HepG2 (cell line): Measurements from ENCODE around the gene HTR1D. TPM values are rescaled to one million over a fixed set of nuclear protein-coding genes. Genes with fewer than 3 reads are reported as not detected.
A peak's percentile ranks its signal among the peaks of the same experiment; 100 is the strongest.

ENCODE experiments used
- ASH2L ChIP-seq: fragments of 300-600, 200-600 bp; sonication (generic); IDR thresholded peaks from 2 replicates; pipeline ENCODE4 v1.7.0; 2017; ENCODE audit warnings: low read depth, mild to moderate bottlenecking, moderate library complexity, mixed read lengths, low read length; ENCODE audit not compliant: insufficient read length
- FOXA1 ChIP-seq, 2 experiments: fragments of 450-650 bp in 1 of 2; sonication (generic) in 1 of 2; formaldehyde crosslinking in 1 of 2; IDR thresholded peaks; 2 replicates each; pipeline versions ENCODE4 v1.4.0 to v1.6.1; 2016 to 2020; ENCODE audit warnings: missing genetic modification reagents in 1 of 2
- GTF3A ChIP-seq: sonication (generic); formaldehyde crosslinking; conservative IDR thresholded peaks from 2 replicates; pipeline ENCODE4 v1.4.0; 2020; ENCODE audit warnings: mild to moderate bottlenecking, missing genetic modification reagents
- HNRNPK ChIP-seq: fragments of 200-400 bp; formaldehyde crosslinking; IDR thresholded peaks from 2 replicates; pipeline ENCODE4 v1.6.1; 2018; ENCODE audit warnings: low read length, low read depth, moderate library complexity, mild to moderate bottlenecking; ENCODE audit not compliant: poor library complexity, severe bottlenecking
- MTA1 ChIP-seq: sonication (generic); formaldehyde crosslinking; IDR thresholded peaks from 2 replicates; pipeline ENCODE4 v1.4.0; 2020; ENCODE audit warnings: missing genetic modification reagents, mild to moderate bottlenecking, borderline replicate concordance
- REPIN1 ChIP-seq: sonication (generic); formaldehyde crosslinking; IDR thresholded peaks from 2 replicates; pipeline ENCODE4 v1.8.0; 2022; ENCODE audit warnings: missing genetic modification reagents, low read depth, mild to moderate bottlenecking, borderline replicate concordance
- SALL1 ChIP-seq: sonication (generic); formaldehyde crosslinking; IDR thresholded peaks from 2 replicates; pipeline ENCODE4 v1.8.0; 2022; ENCODE audit warnings: mild to moderate bottlenecking, missing genetic modification reagents
- TBX2 ChIP-seq: sonication (generic); formaldehyde crosslinking; IDR thresholded peaks from 2 replicates; pipeline ENCODE4 v1.5.0; 2020; ENCODE audit warnings: missing genetic modification reagents, mild to moderate bottlenecking, borderline replicate concordance
- ZBTB7A ChIP-seq: sonication (generic); formaldehyde crosslinking; IDR thresholded peaks from 2 replicates; pipeline ENCODE4 v1.8.0; 2022; ENCODE audit warnings: mild to moderate bottlenecking, missing genetic modification reagents
- ZNF263 ChIP-seq: sonication (generic); formaldehyde crosslinking; IDR thresholded peaks from 2 replicates; pipeline ENCODE4 v1.4.0; 2020; ENCODE audit warnings: missing genetic modification reagents
- ZNF274 ChIP-seq: sonication (generic); formaldehyde crosslinking; IDR thresholded peaks from 2 replicates; pipeline ENCODE4 v1.5.1; 2020; ENCODE audit warnings: mild to moderate bottlenecking, missing genetic modification reagents
- ZNF329 ChIP-seq: sonication (generic); formaldehyde crosslinking; IDR thresholded peaks from 2 replicates; pipeline ENCODE4 v1.9.0; 2021; ENCODE audit warnings: low read depth, mild to moderate bottlenecking, missing genetic modification reagents
- ZSCAN21 ChIP-seq: sonication (generic); formaldehyde crosslinking; IDR thresholded peaks from 2 replicates; pipeline ENCODE4 v1.8.0; 2022; ENCODE audit warnings: mild to moderate bottlenecking, missing genetic modification reagents, moderate library complexity, borderline replicate concordance
- polyA plus RNA-seq, 8 experiments: library from polyadenylated mRNA; depleted of rRNA in 3 of 8; stranded (reverse) in 7 of 8; unstranded in 1 of 8; fragments of >200 nt; fragmentation: Illumina TruSeq in 4 of 8; extraction: Trizol in 4 of 8; gene quantifications; 2 replicates each; pipeline versions ENCODE4 v1.2.1 to v1.2.3, GENCODE V29; 2011 to 2016; ENCODE audit warnings: low read depth in 4 of 8, missing spikeins in 1 of 8, mixed read lengths in 1 of 8; ENCODE audit not compliant: insufficient read depth in 1 of 8
- total RNA-seq, 5 experiments: library from RNA; depleted of rRNA; stranded (reverse); fragments of >200 nt; fragmentation: Illumina TruSeq; extraction: Trizol; gene quantifications; 2 replicates each; pipeline ENCODE4 v1.2.3, GENCODE V29; 2016; ENCODE audit warnings: low read depth in 1 of 5
- TF ChIP-seq, protein P1 (sequence below): IDR thresholded peaks from 2 replicates; pipeline ENCODE4 v1.6.1; 2016
- TF ChIP-seq, protein P2 (sequence below): sonication (generic); formaldehyde crosslinking; IDR thresholded peaks from 2 replicates; pipeline ENCODE4 v1.4.0; 2020; ENCODE audit warnings: missing genetic modification reagents
- TF ChIP-seq, protein P3 (sequence below): sonication (generic); formaldehyde crosslinking; IDR thresholded peaks from 2 replicates; pipeline ENCODE4 v1.9.0; 2021; ENCODE audit warnings: missing genetic modification reagents, borderline replicate concordance
- TF ChIP-seq, protein P4 (sequence below): sonication (generic); formaldehyde crosslinking; conservative IDR thresholded peaks from 2 replicates; pipeline ENCODE4 v1.8.1; 2023; ENCODE audit warnings: missing genetic modification reagents
- TF ChIP-seq, protein P5 (sequence below): sonication (generic); formaldehyde crosslinking; IDR thresholded peaks from 2 replicates; pipeline ENCODE4 v1.5.0; 2020; ENCODE audit warnings: mild to moderate bottlenecking, missing genetic modification reagents, moderate library complexity

Gene HTR1D
- total and polyA plus RNA-seq, 2 of the 13 experiments (the other 11 are each of a cell fraction or from before 2014, with no cell fraction given) = 0.04 to 0.07 TPM

DNA sequence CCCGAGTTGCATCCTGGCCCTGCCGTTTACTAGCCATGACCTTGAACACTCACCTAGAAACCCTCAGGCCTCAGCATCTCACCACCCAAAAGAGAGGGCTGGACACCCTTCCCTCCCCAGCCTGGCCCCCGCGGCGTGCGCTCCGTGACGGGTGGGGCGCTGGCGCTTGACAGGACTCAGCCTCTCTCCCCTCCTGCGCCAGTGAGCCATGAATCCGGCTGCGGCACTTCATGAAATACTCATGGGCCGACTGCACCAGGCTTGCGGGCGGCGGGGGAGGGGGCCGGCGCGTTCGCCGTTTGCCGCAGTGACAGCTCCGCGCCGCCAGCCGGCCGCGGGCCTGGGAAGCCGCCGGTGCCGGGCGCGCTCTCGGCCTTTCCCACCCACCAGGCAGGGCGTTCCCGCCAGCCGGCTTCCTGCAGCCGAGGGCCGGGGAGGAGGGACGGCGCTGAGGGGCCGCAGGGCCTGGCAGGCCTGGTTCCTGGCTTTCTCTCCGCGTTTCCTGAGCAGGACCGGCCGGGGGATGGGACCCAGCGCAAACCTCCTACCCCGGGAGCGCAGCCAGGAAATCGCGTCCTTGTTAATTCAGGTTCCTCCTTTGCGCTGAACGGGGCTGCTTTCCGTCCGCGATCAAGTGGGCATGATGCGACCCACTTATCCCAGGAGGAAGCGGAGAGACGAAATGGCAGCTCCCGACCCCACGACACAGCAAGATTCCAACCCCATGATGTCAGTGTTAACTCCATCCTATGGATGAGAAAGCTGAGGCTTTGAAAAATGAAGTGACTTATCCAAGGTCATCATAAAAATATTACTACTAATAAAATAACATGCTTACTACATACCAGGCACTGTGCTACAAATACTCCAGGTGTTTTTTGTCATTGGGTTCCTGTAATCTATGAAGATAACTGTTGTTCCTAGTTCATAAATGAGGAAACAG, 39.6 kb downstream of the HTR1D start (continued):
- TF ChIP-seq GTF3A (CRISPR knock-in tag) (no peak), REPIN1 (CRISPR knock-in tag) (peak; percentile 30; the same call in 1 of the 2 replicates), ZBTB7A (CRISPR knock-in tag) (peak; percentile 56; the same call in 1 of the 2 replicates), MTA1 (CRISPR knock-in tag) (peak; percentile 42; the same call in 1 of the 2 replicates), ZNF274 (CRISPR knock-in tag) (peak; percentile 57; the same call in 1 of the 2 replicates), ZSCAN21 (CRISPR knock-in tag) (peak; percentile 39; the same call in 1 of the 2 replicates), HNRNPK (no peak), ASH2L (peak; percentile 52), ZNF263 (CRISPR knock-in tag) (peak; percentile 86), TBX2 (CRISPR knock-in tag) (peak; percentile 16; the same call in 1 of the 2 replicates), ZNF329 (CRISPR knock-in tag) (peak; percentile 70; the same call in 1 of the 2 replicates), FOXA1 (IDR thresholded peaks at IDR 0.05) (no peak), FOXA1 (CRISPR knock-in tag; IDR thresholded peaks at IDR 0.05) (no peak), SALL1 (CRISPR knock-in tag) (0 out of 2 replicates have a peak, but pooled peaks have one; percentile 39)
- TF ChIP-seq, protein P1, sequence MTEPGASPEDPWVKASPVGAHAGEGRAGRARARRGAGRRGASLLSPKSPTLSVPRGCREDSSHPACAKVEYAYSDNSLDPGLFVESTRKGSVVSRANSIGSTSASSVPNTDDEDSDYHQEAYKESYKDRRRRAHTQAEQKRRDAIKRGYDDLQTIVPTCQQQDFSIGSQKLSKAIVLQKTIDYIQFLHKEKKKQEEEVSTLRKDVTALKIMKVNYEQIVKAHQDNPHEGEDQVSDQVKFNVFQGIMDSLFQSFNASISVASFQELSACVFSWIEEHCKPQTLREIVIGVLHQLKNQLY (CRISPR knock-in tag) = no peak
- TF ChIP-seq, protein P2, sequence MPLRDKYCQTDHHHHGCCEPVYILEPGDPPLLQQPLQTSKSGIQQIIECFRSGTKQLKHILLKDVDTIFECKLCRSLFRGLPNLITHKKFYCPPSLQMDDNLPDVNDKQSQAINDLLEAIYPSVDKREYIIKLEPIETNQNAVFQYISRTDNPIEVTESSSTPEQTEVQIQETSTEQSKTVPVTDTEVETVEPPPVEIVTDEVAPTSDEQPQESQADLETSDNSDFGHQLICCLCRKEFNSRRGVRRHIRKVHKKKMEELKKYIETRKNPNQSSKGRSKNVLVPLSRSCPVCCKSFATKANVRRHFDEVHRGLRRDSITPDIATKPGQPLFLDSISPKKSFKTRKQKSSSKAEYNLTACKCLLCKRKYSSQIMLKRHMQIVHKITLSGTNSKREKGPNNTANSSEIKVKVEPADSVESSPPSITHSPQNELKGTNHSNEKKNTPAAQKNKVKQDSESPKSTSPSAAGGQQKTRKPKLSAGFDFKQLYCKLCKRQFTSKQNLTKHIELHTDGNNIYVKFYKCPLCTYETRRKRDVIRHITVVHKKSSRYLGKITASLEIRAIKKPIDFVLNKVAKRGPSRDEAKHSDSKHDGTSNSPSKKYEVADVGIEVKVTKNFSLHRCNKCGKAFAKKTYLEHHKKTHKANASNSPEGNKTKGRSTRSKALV (CRISPR knock-in tag) = peak; percentile 80; the same call in 1 of the 2 replicates
- TF ChIP-seq, protein P3, sequence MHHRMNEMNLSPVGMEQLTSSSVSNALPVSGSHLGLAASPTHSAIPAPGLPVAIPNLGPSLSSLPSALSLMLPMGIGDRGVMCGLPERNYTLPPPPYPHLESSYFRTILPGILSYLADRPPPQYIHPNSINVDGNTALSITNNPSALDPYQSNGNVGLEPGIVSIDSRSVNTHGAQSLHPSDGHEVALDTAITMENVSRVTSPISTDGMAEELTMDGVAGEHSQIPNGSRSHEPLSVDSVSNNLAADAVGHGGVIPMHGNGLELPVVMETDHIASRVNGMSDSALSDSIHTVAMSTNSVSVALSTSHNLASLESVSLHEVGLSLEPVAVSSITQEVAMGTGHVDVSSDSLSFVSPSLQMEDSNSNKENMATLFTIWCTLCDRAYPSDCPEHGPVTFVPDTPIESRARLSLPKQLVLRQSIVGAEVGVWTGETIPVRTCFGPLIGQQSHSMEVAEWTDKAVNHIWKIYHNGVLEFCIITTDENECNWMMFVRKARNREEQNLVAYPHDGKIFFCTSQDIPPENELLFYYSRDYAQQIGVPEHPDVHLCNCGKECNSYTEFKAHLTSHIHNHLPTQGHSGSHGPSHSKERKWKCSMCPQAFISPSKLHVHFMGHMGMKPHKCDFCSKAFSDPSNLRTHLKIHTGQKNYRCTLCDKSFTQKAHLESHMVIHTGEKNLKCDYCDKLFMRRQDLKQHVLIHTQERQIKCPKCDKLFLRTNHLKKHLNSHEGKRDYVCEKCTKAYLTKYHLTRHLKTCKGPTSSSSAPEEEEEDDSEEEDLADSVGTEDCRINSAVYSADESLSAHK (CRISPR knock-in tag) = no peak
- TF ChIP-seq, protein P4, sequence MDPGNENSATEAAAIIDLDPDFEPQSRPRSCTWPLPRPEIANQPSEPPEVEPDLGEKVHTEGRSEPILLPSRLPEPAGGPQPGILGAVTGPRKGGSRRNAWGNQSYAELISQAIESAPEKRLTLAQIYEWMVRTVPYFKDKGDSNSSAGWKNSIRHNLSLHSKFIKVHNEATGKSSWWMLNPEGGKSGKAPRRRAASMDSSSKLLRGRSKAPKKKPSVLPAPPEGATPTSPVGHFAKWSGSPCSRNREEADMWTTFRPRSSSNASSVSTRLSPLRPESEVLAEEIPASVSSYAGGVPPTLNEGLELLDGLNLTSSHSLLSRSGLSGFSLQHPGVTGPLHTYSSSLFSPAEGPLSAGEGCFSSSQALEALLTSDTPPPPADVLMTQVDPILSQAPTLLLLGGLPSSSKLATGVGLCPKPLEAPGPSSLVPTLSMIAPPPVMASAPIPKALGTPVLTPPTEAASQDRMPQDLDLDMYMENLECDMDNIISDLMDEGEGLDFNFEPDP (CRISPR knock-in tag) = no peak
- TF ChIP-seq, protein P5, sequence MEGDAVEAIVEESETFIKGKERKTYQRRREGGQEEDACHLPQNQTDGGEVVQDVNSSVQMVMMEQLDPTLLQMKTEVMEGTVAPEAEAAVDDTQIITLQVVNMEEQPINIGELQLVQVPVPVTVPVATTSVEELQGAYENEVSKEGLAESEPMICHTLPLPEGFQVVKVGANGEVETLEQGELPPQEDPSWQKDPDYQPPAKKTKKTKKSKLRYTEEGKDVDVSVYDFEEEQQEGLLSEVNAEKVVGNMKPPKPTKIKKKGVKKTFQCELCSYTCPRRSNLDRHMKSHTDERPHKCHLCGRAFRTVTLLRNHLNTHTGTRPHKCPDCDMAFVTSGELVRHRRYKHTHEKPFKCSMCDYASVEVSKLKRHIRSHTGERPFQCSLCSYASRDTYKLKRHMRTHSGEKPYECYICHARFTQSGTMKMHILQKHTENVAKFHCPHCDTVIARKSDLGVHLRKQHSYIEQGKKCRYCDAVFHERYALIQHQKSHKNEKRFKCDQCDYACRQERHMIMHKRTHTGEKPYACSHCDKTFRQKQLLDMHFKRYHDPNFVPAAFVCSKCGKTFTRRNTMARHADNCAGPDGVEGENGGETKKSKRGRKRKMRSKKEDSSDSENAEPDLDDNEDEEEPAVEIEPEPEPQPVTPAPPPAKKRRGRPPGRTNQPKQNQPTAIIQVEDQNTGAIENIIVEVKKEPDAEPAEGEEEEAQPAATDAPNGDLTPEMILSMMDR = peak; percentile 30; the same call in 1 of the 2 replicates
